C4-2B (cell line): ENCODE results near the gene KCNMB2.

Source experiments
- ZFX ChIP-seq: fragments of 450-650 bp; IDR thresholded peaks from 2 replicates; pipeline ENCODE4 v1.6.1; 2017
- TF ChIP-seq, protein P1 (sequence below): fragments of 450-650 bp; conservative IDR thresholded peaks from 2 replicates; pipeline ENCODE4 v1.5.1; 2017; ENCODE audit warnings: mild to moderate bottlenecking

DNA sequence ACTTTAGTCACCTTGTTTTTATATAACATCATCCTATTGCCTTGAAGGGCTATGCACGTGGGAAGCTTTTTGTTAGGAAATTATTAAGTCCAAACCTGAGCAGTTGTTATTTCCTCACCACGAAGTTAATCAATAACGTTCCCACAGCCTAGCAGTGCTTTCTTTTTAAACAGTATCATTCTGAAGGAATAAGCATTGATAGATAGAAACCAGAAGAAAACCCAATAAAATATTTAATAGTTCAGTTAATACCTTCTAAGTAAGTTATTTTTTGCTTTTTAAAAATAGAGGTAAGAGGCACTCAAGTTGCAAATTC is 149.3 kb downstream of the KCNMB2 start:
- TF ChIP-seq, protein P1, sequence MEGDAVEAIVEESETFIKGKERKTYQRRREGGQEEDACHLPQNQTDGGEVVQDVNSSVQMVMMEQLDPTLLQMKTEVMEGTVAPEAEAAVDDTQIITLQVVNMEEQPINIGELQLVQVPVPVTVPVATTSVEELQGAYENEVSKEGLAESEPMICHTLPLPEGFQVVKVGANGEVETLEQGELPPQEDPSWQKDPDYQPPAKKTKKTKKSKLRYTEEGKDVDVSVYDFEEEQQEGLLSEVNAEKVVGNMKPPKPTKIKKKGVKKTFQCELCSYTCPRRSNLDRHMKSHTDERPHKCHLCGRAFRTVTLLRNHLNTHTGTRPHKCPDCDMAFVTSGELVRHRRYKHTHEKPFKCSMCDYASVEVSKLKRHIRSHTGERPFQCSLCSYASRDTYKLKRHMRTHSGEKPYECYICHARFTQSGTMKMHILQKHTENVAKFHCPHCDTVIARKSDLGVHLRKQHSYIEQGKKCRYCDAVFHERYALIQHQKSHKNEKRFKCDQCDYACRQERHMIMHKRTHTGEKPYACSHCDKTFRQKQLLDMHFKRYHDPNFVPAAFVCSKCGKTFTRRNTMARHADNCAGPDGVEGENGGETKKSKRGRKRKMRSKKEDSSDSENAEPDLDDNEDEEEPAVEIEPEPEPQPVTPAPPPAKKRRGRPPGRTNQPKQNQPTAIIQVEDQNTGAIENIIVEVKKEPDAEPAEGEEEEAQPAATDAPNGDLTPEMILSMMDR: no peak
- no peak for TF ChIP-seq ZFX
